ENCODE results near the gene ZNF354C. TPM values are rescaled to one million over a fixed set of nuclear protein-coding genes. Genes with fewer than 3 reads are reported as not detected.
"Not testable (repeated sequence)": the region's sequence is repeated elsewhere in the genome, so short reads cannot be mapped to it uniquely, and the experiment has no call there.

Gene ZNF354C
- total RNA-seq, 4 donors from 2014 or later: 5.0 to 7.9 (median 6.3) TPM

DNA sequence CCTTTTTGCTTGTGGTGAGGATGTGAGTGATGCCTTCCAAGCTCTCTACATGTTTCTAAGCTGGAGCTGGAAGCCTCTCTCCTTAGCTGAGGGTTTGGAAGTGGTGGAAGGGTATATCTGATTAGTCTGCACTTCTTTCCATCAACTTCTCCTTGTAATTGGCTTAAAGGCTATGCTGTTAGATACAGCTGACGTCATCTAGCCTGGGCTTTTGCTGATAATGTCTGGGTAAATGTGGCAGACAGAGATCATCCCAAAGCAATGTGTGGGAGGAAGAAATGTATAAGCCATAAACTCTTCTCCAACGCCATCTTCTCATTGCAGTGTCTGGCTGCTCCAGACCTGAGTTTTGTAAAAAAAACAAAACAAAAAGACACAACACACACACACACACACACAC lies 29.3 kb downstream of the ZNF354C start:
- 97% methylated on average over 2 of the region's 2 CpGs for WGBS
- Histone ChIP-seq H3K4me1 (no peaks in the 10 kb centered on the region), H3K4me3 (no peak overlapping the region), H3K36me3 (no peaks in the 10 kb centered on the region), H3K9me3 (peaks cover 14 to 98% (median 97%) of the 10 kb centered on the region in 4 donors), H3K27ac (replicated peaks in 1 of 4) (no peak overlapping the region), H3K27me3 (no peaks in the 10 kb centered on the region)
- no peak for DNase-seq (ENCODE audit: extremely low spot score)
- intact Hi-C loops (cut with DNase I): no loop called here
- TF ChIP-seq, protein P1, sequence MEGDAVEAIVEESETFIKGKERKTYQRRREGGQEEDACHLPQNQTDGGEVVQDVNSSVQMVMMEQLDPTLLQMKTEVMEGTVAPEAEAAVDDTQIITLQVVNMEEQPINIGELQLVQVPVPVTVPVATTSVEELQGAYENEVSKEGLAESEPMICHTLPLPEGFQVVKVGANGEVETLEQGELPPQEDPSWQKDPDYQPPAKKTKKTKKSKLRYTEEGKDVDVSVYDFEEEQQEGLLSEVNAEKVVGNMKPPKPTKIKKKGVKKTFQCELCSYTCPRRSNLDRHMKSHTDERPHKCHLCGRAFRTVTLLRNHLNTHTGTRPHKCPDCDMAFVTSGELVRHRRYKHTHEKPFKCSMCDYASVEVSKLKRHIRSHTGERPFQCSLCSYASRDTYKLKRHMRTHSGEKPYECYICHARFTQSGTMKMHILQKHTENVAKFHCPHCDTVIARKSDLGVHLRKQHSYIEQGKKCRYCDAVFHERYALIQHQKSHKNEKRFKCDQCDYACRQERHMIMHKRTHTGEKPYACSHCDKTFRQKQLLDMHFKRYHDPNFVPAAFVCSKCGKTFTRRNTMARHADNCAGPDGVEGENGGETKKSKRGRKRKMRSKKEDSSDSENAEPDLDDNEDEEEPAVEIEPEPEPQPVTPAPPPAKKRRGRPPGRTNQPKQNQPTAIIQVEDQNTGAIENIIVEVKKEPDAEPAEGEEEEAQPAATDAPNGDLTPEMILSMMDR (IDR thresholded peaks at IDR 0.05): no peak
- TF ChIP-seq POLR2AphosphoS5 (IDR thresholded peaks at IDR 0.05) (no peak), POLR2A (IDR thresholded peaks at IDR 0.05; ENCODE audit: low read depth) (no peak), EP300 (IDR thresholded peaks at IDR 0.05) (no peak)

DNA sequence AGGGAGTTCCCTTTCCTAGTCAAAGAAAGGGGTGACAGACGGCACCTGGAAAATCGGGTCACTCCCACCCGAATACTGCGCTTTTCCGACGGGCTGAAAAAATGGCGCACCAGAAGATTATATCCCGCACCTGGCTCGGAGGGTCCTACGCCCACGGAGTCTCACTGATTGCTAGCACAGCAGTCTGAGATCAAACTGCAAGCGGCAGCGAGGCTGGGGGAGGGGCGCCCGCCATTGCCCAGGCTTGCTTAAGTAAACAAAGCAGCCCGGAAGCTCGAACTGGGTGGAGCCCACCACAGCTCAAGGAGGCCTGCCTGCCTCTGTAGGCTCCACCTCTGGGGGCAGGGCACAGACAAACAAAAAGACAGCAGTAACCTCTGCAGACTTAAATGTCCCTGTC lies 41.1 kb downstream of the ZNF354C start:
- H3K4me3 ChIP-seq; H3K27ac ChIP-seq (replicated peaks in 1 of 4); H3K4me1 ChIP-seq; intact Hi-C loops (cut with DNase I); DNase-seq (ENCODE audit: extremely low spot score); H3K27me3 ChIP-seq; H3K36me3 ChIP-seq: not testable (repeated sequence)
- peaks cover 0 to 52% (median 48%) of the 10 kb centered on the region in 4 donors for H3K9me3 ChIP-seq
- WGBS: 93% methylated on average over 13 of the region's 17 CpGs

DNA sequence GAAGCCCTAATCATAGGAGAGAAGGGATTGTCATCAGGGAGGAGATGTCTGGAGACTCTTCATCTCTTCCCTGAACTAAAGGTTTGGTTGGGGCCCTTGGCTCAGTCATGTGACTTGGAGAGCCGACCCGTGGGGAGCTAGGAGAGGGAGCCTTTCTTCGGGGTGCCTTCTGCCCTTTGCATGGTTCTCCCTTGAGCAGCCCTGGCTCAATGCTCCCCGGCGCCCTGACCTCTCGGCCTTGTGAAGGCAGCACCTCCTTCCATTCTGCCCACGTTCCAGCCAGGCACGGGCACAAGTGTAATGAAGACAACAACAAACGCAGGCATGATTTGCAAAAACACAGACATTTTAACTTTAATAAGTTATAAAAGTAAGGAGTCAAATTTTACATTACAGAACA lies 50.4 kb downstream of the ZNF354C start:
- peaks cover 0 to 88% (median 74%) of the 10 kb centered on the region in 4 donors for H3K9me3 ChIP-seq
- TF ChIP-seq, protein P1 (IDR thresholded peaks at IDR 0.05): no peak
- TF ChIP-seq EP300 (IDR thresholded peaks at IDR 0.05): no peak
- no peak for TF ChIP-seq POLR2A (IDR thresholded peaks at IDR 0.05; ENCODE audit: low read depth)
- no peak for TF ChIP-seq POLR2AphosphoS5 (IDR thresholded peaks at IDR 0.05)
- H3K4me3 ChIP-seq: no peak overlapping the region
- no peaks in the 10 kb centered on the region for H3K4me1 ChIP-seq
- peak; percentile 80 for DNase-seq (ENCODE audit: extremely low spot score)
- WGBS: 96% methylated on average over 8 of the region's 9 CpGs
- H3K27ac ChIP-seq (replicated peaks in 1 of 4): no peak overlapping the region
- H3K36me3 ChIP-seq: peaks cover 0 to 19% (median 3%) of the 10 kb centered on the region in 4 donors
- intact Hi-C loops (cut with DNase I): no loop called here
- no peaks in the 10 kb centered on the region for H3K27me3 ChIP-seq

DNA sequence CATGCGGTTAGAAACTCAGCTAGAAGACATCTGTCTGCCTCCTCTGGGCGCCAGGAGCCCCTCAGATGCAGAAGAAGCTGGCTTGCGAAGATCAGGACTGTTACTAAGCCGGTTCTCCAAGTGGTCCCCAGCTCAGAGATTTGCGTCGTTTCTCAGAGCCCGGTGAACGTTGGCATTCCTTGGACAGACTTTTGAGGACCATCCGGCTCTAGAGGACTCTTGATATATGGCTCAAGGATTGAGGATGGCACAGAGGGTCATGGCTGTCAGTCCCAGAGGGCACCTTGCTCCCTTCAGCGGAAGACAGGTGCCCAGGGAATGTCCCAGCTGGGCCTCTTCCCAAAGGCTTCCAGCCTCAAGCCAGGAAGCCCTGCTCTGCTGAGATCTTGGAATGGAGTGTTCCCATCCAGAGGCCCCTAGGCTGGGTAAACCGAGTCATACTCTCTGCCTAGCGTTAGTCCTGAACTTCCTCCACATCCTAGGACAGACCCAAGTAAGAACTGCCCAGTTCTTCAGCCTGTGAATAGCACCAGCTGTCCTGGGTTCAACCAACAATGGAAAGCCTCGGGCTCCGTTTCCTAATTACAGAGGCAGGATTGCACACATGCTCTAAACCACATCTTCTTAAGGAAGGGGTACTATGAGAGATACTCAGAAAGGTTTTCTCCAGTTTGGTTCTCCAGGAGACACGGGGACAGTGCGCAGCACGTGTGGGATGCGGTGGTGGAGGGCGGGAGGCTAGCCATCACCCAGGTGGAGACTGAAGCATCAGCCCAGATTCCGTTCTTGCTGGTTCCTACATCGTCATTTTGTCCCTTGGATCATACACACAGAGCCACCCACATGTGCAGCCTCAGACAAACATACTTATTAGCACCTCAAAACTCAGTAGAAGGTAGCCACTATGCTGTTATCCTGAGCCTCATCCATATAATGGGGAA lies 51.4 kb downstream of the ZNF354C start:
- peak; percentile 82 for DNase-seq (ENCODE audit: extremely low spot score)
- H3K27me3 ChIP-seq: no peaks in the 10 kb centered on the region
- H3K4me3 ChIP-seq: no peak overlapping the region
- H3K9me3 ChIP-seq: peaks cover 0 to 98% (median 79%) of the 10 kb centered on the region in 4 donors
- intact Hi-C loops (cut with DNase I): no loop called here
- 87% methylated on average over 18 of the region's 21 CpGs for WGBS
- no peaks in the 10 kb centered on the region for H3K4me1 ChIP-seq
- TF ChIP-seq, protein P1 (IDR thresholded peaks at IDR 0.05): no peak
- TF ChIP-seq POLR2AphosphoS5 (IDR thresholded peaks at IDR 0.05) (no peak), EP300 (IDR thresholded peaks at IDR 0.05) (no peak), POLR2A (IDR thresholded peaks at IDR 0.05; ENCODE audit: low read depth) (no peak)
- peaks cover 0 to 19% (median 3%) of the 10 kb centered on the region in 4 donors for H3K36me3 ChIP-seq
- H3K27ac ChIP-seq (replicated peaks in 1 of 4): no peak overlapping the region

DNA sequence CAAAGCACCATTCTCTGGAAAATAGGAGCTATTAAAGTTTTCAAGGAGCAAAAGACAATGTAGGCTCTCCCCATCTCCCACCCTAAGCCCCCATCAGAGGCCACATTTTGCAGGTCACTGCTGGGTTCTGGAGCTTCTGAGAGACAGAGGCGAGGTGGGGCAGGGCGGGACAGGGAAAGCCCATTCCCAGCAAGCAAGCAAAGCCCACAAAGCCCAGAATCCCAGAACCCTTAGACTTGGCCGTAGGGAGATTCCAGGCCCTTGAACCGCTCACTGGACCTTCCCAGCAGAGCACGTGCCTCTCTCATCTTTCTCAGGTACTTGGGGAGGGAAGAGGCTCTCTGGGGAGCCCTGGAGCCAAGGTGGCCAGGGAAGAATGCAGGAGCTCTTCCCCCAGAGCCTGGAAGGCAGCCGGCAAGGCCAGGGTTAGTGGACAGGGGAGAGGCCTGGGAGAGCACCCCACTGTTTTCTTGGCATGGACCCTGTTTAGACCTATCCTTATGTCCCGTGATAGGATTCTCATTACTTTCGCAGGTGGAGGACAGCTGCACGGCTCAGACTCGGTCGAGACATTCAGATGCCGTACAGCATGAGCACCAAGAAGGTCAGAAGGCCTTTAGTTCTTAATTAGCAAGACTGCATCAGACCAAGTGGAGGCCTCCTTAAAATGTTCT lies 52.4 kb downstream of the ZNF354C start:
- Histone ChIP-seq H3K9me3 (peaks cover 0 to 97% (median 72%) of the 10 kb centered on the region in 4 donors), H3K36me3 (peaks cover 0 to 19% (median 3%) of the 10 kb centered on the region in 4 donors), H3K4me1 (no peaks in the 10 kb centered on the region), H3K27me3 (no peaks in the 10 kb centered on the region), H3K27ac (replicated peaks in 1 of 4) (no peak overlapping the region), H3K4me3 (no peak overlapping the region)
- DNase-seq (ENCODE audit: extremely low spot score): peak; percentile 64
- 86% methylated on average over 12 of the region's 12 CpGs for WGBS
- TF ChIP-seq, protein P1 (IDR thresholded peaks at IDR 0.05): no peak
- TF ChIP-seq POLR2AphosphoS5 (IDR thresholded peaks at IDR 0.05) (no peak), POLR2A (IDR thresholded peaks at IDR 0.05; ENCODE audit: low read depth) (no peak), EP300 (IDR thresholded peaks at IDR 0.05) (no peak)
- intact Hi-C loops (cut with DNase I): no loop called here

Measured in esophagus muscularis mucosa (tissue), 4 donors.